Tibial nerve (tissue), 4 donors: ENCODE results near the gene DNAJB12. TPM values are rescaled to one million over a fixed set of nuclear protein-coding genes. Genes with fewer than 3 reads are reported as not detected.

Source experiments
- DNase-seq, 2 donors: peaks; one replicate each; pipeline ENCODE4 v3.0.0-alpha.2; 2019; ENCODE audit warnings: low spot score in 2 of 2
- H3K27ac ChIP-seq, 4 donors: fragments of 200-600 bp; sonication (generic) in 3 of 4; one replicate each; pipeline ENCODE4 v1.5.1; 2017 to 2019; ENCODE audit warnings: mild to moderate bottlenecking in 1 of 4
- H3K27me3 ChIP-seq, 2 donors: fragments of 200-600 bp; sonication (generic) in 1 of 2; one replicate each; pipeline versions ENCODE4 v1.5.1 to v1.6.0; 2017 to 2019
- H3K36me3 ChIP-seq, 3 donors: fragments of 200-600 bp; sonication (generic); one replicate each; pipeline ENCODE4 v1.5.1; 2018 to 2019
- H3K4me1 ChIP-seq, 4 donors: fragments of 200-600 bp; sonication (generic) in 3 of 4; one replicate each; pipeline ENCODE4 v1.5.1; 2017 to 2019
- H3K4me3 ChIP-seq, 4 donors: fragments of 200-600 bp; sonication (generic) in 3 of 4; one replicate each; pipeline ENCODE4 v1.5.1; 2017 to 2019; ENCODE audit warnings: mild to moderate bottlenecking in 1 of 4, moderate library complexity in 1 of 4
- H3K9me3 ChIP-seq, 4 donors: fragments of 200-600 bp; sonication (generic) in 3 of 4; one replicate each; pipeline ENCODE4 v1.5.1; 2017 to 2019
- EP300 ChIP-seq, 2 donors: sonication (generic); formaldehyde crosslinking; IDR thresholded peaks; one replicate each; pipeline ENCODE4 v1.6.1; 2017; ENCODE audit warnings: antibody characterized with exemption in 2 of 2, mild to moderate bottlenecking in 1 of 2
- POLR2A ChIP-seq, 2 donors: fragments of 450-650 bp; IDR thresholded peaks; one replicate each; pipeline ENCODE4 v1.6.1; 2017; ENCODE audit warnings: antibody characterized with exemption in 2 of 2, mild to moderate bottlenecking in 2 of 2, moderate library complexity in 2 of 2
- WGBS, 2 donors: methylation state at CpG; one replicate each; pipeline ENCODE4 v1.1.5; 2018; 5-methylcytosine and 5-hydroxymethylcytosine counted together
- total RNA-seq, 4 donors: library from RNA; depleted of rRNA; stranded (reverse); fragments of >200 nt; gene quantifications; one replicate each; pipeline ENCODE4 v1.1.0, GENCODE V29; 2016
- TF ChIP-seq, protein P1 (sequence below), 5 experiments: fragments of 200-600 bp in 3 of 5; fragments of 450-650 bp in 2 of 5; sonication (generic) in 3 of 5; IDR thresholded peaks; one replicate each; pipeline ENCODE4 v1.5.1; 2016 to 2019; ENCODE audit warnings: antibody characterized with exemption in 5 of 5, mild to moderate bottlenecking in 3 of 5, moderate library complexity in 2 of 5

Gene DNAJB12
- total RNA-seq, 4 donors from 2014 or later: 81.3 to 115 (median 98.9) TPM

DNA sequence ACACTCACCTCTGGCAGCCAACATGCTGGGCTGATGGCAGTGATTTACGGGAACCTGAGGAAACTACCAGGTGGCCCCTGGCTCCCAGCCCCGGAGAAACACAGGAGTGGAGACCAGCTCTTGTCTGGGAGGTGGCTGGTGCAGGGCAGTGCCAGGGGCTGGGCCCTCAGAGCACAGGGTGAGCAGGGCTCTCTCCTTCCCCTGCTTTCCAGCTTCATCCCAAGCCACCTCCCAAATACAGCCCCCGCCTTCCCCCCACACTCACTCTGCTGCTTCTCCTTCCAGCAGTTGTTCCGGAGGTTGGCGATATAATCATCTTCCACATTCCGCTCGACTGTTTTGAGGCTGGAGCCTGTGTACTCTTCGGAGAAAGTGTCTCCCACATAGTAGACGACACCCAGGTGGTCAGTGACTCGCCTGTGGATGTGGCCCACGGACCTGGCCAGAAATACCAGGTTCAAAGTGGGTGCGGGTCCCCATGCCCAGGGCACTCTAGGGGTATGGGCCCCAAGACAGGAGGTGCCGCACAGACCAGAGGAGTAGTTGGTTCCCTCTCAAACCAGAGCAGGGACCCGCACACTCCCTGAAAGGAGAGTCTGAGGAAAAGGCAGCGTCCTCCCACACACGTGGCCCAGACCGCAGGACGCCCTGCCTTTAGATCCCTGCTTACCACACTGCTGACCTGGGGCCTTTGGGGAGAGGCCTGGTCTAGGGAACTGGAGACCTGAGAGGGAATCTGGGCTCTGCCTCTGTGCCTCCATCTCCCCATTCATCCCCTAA lies 18.3 kb downstream of the DNAJB12 start:
- WGBS, 2 donors: 58 to 74% methylated on average over 18 of the region's 18 CpGs
- DNase-seq: no peak
- peak overlapping the region; percentile 86 to 98 (median 92) for H3K27ac ChIP-seq
- TF ChIP-seq, protein P1, sequence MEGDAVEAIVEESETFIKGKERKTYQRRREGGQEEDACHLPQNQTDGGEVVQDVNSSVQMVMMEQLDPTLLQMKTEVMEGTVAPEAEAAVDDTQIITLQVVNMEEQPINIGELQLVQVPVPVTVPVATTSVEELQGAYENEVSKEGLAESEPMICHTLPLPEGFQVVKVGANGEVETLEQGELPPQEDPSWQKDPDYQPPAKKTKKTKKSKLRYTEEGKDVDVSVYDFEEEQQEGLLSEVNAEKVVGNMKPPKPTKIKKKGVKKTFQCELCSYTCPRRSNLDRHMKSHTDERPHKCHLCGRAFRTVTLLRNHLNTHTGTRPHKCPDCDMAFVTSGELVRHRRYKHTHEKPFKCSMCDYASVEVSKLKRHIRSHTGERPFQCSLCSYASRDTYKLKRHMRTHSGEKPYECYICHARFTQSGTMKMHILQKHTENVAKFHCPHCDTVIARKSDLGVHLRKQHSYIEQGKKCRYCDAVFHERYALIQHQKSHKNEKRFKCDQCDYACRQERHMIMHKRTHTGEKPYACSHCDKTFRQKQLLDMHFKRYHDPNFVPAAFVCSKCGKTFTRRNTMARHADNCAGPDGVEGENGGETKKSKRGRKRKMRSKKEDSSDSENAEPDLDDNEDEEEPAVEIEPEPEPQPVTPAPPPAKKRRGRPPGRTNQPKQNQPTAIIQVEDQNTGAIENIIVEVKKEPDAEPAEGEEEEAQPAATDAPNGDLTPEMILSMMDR (IDR thresholded peaks at IDR 0.05): no peak
- TF ChIP-seq POLR2A (IDR thresholded peaks at IDR 0.05) (no peak), EP300 (IDR thresholded peaks at IDR 0.05) (no peak)
- H3K9me3 ChIP-seq: no peaks in the 10 kb centered on the region
- peaks cover 4 to 81% (median 64%) of the 10 kb centered on the region in 4 donors for H3K4me1 ChIP-seq
- peak overlapping the region in 3 of 4 donors; percentile 1 to 41 (median 3) for H3K4me3 ChIP-seq
- peaks cover 0 to 41% (median 0%) of the 10 kb centered on the region in 3 donors for H3K36me3 ChIP-seq
- no peaks in the 10 kb centered on the region for H3K27me3 ChIP-seq

DNA sequence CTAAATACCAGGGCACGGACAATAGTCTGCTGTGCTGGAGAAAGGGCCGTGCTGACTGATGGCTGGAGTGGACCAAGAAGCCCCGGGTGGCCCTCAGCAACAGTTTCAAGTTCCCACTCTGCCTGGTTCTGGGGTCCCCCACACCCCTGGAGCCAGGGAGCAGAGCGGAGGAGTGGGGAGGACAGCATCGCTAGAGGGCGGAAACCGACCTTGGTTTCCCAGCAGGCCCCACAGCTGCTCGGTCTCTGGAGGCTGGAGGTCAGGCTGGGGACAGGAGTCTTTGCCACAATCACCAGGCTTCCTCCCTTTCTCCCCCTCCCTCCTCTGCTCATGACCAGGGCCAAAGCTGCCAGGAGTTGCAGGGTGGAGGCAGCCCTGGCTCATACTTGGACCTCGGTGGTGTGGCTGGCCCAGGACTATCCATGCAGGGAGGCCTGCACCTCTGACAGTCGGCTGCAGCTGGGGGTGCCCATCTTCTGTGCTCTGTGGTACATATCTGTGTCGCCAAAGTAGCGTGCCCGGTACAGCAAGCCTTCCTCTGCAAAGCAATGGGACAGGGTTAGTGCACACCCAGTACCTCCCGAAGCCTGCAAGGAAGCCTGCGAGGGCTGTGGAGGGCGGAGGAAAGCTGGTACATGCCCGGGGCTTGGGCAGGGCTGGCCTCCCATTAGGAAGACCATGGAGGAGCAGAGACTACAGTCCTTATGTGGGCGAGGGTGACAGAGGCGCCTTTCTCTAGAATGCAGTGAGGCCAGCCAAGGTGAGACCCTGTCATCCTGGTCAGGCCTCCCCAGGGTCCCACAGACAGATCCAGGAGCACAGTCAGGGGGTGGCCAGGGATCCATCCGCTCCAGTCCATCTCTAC lies 19.1 kb downstream of the DNAJB12 start:
- peak overlapping the region; percentile 1 to 41 (median 10) for H3K4me3 ChIP-seq
- peaks cover 0 to 32% (median 0%) of the 10 kb centered on the region in 3 donors for H3K36me3 ChIP-seq
- H3K4me1 ChIP-seq: peaks cover 4 to 79% (median 67%) of the 10 kb centered on the region in 4 donors
- H3K9me3 ChIP-seq: no peaks in the 10 kb centered on the region
- H3K27ac ChIP-seq: peak overlapping the region; percentile 86 to 98 (median 92)
- DNase-seq: peak; percentile 69 to 76
- WGBS, 2 donors: 23 to 26% methylated on average over 20 of the region's 20 CpGs
- H3K27me3 ChIP-seq: no peaks in the 10 kb centered on the region
- TF ChIP-seq EP300 (IDR thresholded peaks at IDR 0.05): no peak
- TF ChIP-seq, protein P1 (IDR thresholded peaks at IDR 0.05): peak in 1 of 5 experiments; percentile 9

GRCh38 chr10:72334825-72335393 lies 19.8 kb downstream of the DNAJB12 start:
- Histone ChIP-seq H3K27me3 (no peaks in the 10 kb centered on the region), H3K36me3 (peaks cover 0 to 25% (median 0%) of the 10 kb centered on the region in 3 donors), H3K4me3 (peak overlapping the region in 2 of 4 donors; percentile 8 to 41), H3K9me3 (no peaks in the 10 kb centered on the region), H3K4me1 (peaks cover 4 to 78% (median 68%) of the 10 kb centered on the region in 4 donors), H3K27ac (peak overlapping the region; percentile 86 to 98 (median 92))
- 5% methylated on average over 13 to 15 of the region's 16 CpGs for WGBS, 2 donors
- peak; percentile 89 to 94 for DNase-seq
- TF ChIP-seq EP300 (IDR thresholded peaks at IDR 0.05) (peak; percentile 90 to 99), POLR2A (IDR thresholded peaks at IDR 0.05) (peak in 1 of 2 donors; percentile 44)
- TF ChIP-seq, protein P1 (IDR thresholded peaks at IDR 0.05): peak; percentile 3 to 48 (median 37)

GRCh38 chr10:72334196-72334824 lies 20.4 kb downstream of the DNAJB12 start:
- Histone ChIP-seq H3K4me3 (peak overlapping the region in 1 of 4 donors; percentile 41), H3K4me1 (peaks cover 4 to 83% (median 70%) of the 10 kb centered on the region in 4 donors), H3K27ac (peak overlapping the region; percentile 86 to 98 (median 92)), H3K9me3 (no peaks in the 10 kb centered on the region), H3K36me3 (peaks cover 0 to 20% (median 0%) of the 10 kb centered on the region in 3 donors), H3K27me3 (no peaks in the 10 kb centered on the region)
- no peak for DNase-seq
- 20 to 30% methylated on average over 17 of the region's 17 CpGs for WGBS, 2 donors
- TF ChIP-seq EP300 (IDR thresholded peaks at IDR 0.05) (no peak), POLR2A (IDR thresholded peaks at IDR 0.05) (no peak)
- TF ChIP-seq, protein P1 (IDR thresholded peaks at IDR 0.05): no peak
